B cell (primary cell): Measurements from ENCODE around the gene ADA.

Source experiments
- EZH2 ChIP-seq: IDR thresholded peaks from 2 replicates; pipeline ENCODE4 v1.6.1; 2012; ENCODE audit warnings: borderline replicate concordance, low read depth, mild to moderate bottlenecking, moderate library complexity, low read length; ENCODE audit not compliant: insufficient read depth, poor library complexity, severe bottlenecking
- TF ChIP-seq, protein P1 (sequence below): fragments of 200-600 bp; IDR thresholded peaks from one replicate; pipeline ENCODE4 v1.8.0; 2022; ENCODE audit warnings: antibody characterized with exemption, mild to moderate bottlenecking

DNA sequence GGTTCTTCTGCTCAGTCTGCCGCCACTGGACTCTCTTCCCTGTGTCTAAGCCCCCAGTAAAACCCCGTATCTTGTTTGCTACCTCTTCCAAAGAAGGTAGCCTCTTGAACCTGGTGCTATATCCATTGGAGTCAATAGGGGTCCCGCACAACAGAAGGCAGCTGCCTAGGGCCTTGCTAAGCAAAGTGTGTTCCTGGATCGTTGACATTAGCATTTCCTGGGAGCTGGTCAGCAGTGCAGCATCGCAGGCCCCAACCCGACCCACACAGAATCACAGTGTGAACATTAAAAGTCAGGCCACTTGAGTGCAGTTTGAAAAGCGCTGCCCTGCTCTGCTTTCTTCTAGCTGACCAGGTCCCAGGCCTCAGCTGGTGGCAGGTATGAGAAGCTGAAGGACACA lies 2.9 kb downstream of the ADA start:
- TF ChIP-seq, protein P1, sequence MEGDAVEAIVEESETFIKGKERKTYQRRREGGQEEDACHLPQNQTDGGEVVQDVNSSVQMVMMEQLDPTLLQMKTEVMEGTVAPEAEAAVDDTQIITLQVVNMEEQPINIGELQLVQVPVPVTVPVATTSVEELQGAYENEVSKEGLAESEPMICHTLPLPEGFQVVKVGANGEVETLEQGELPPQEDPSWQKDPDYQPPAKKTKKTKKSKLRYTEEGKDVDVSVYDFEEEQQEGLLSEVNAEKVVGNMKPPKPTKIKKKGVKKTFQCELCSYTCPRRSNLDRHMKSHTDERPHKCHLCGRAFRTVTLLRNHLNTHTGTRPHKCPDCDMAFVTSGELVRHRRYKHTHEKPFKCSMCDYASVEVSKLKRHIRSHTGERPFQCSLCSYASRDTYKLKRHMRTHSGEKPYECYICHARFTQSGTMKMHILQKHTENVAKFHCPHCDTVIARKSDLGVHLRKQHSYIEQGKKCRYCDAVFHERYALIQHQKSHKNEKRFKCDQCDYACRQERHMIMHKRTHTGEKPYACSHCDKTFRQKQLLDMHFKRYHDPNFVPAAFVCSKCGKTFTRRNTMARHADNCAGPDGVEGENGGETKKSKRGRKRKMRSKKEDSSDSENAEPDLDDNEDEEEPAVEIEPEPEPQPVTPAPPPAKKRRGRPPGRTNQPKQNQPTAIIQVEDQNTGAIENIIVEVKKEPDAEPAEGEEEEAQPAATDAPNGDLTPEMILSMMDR: no peak
- no peak for TF ChIP-seq EZH2
